NOMO-1 treated with dmso at 0.1 percent for 144 hours (cell line): Measurements from ENCODE around the gene CCNT1.
"Not testable (repeated sequence)": the region's sequence is repeated elsewhere in the genome, so short reads cannot be mapped to it uniquely, and the experiment has no call there.

ENCODE experiments used
- DNase-seq: peaks from one replicate; lab custom pipeline; 2025; ENCODE audit not compliant: unreplicated experiment; lab: John Stamatoyannopoulos, UW

CCNT1 gene

GRCh38 chr12:48691826-48692487 lies 24.6 kb downstream of the CCNT1 start:
- no peak for DNase-seq

GRCh38 chr12:48690990-48691389 lies 25.5 kb downstream of the CCNT1 start:
- DNase-seq = no peak

GRCh38 chr12:48690436-48690835 lies 26.1 kb downstream of the CCNT1 start:
- no peak for DNase-seq

GRCh38 chr12:48688836-48689235 lies 27.7 kb downstream of the CCNT1 start:
- DNase-seq = no peak

GRCh38 chr12:48687592-48687991 lies 28.9 kb downstream of the CCNT1 start:
- DNase-seq = no peak

- DNase-seq = no peak
Measured at GRCh38 chr12:48686615-48687334, 29.7 kb downstream of the CCNT1 start.

- no peak for DNase-seq
Measured at GRCh38 chr12:48686037-48686595, 30.4 kb downstream of the CCNT1 start.

- DNase-seq = no peak
Measured at GRCh38 chr12:48683534-48683933, 33.0 kb downstream of the CCNT1 start.

- DNase-seq = no peak
Measured at GRCh38 chr12:48682927-48683326, 33.6 kb downstream of the CCNT1 start.

GRCh38 chr12:48682533-48682905 lies 34.0 kb downstream of the CCNT1 start:
- not testable (repeated sequence) for DNase-seq

GRCh38 chr12:48681710-48682532 lies 34.6 kb downstream of the CCNT1 start, which contains the start of gene KANSL2:
TSS of gene KANSL2 (minus strand) at chr12:48682238. CDS start at chr12:48681632, 606 bp downstream.
- DNase-seq = peak; percentile 99

- no peak for DNase-seq
Measured at GRCh38 chr12:48681399-48681709, 35.2 kb downstream of the CCNT1 start.

- no peak for DNase-seq
Measured at GRCh38 chr12:48680861-48681260, 35.6 kb downstream of the CCNT1 start.

- no peak for DNase-seq
Measured at GRCh38 chr12:48678551-48679185, 37.8 kb downstream of the CCNT1 start.

GRCh38 chr12:48671231-48671856 lies 45.2 kb downstream of the CCNT1 start:
- DNase-seq = no peak

GRCh38 chr12:48668996-48669395 lies 47.5 kb downstream of the CCNT1 start:
- DNase-seq = no peak

GRCh38 chr12:48659863-48660262 lies 56.6 kb downstream of the CCNT1 start:
- no peak for DNase-seq

- no peak for DNase-seq
Measured at GRCh38 chr12:48651681-48652080, 64.8 kb downstream of the CCNT1 start.

- DNase-seq = not testable (repeated sequence)
Measured at GRCh38 chr12:48645354-48645753, 71.2 kb downstream of the CCNT1 start.

- DNase-seq = no peak
Measured at GRCh38 chr12:48643011-48643410, 73.5 kb downstream of the CCNT1 start.
